K562 (cell line): ENCODE data around the gene GOPC. TPM values are rescaled to one million over a fixed set of nuclear protein-coding genes. Genes with fewer than 3 reads are reported as not detected.

Experiments
- ATAC-seq: fragments of 200-7000 bp; cut with Tn5 transposase; 3 replicates; pipeline ENCODE4 v1.9.1; 2020; ENCODE audit warnings: moderate library complexity
- BruUV-seq: library from RNA; stranded (reverse); fragments of 400-500 nt; replicated peaks from 2 replicates; lab custom pipeline; 2021; lab: Mats Ljungman, UMichigan
- CTCF ChIA-PET: fragments of 300-600 bp; formaldehyde crosslinking; extraction: SDS; loops from one replicate; lab custom pipeline; 2021; ENCODE audit warnings: low intra/inter-chr PET ratio; lab: Yijun Ruan, JAX
- POLR2A ChIA-PET: fragments of 300-600, 350-650 bp; sonication (Branson Sonifier 250); formaldehyde crosslinking; extraction: SDS; loops from one replicate; lab custom pipeline; 2021; ENCODE audit warnings: antibody characterized with exemption, inconsistent platforms; lab: Yijun Ruan, JAX
- DNase-seq, 4 experiments: peaks; one replicate each; pipeline versions ENCODE4 v3.0.0 to v3.0.0-alpha.2; 2011 to 2018; ENCODE audit warnings: low spot score in 3 of 4, mixed read lengths in 3 of 4; ENCODE audit errors: extremely low read depth in 1 of 4
- FAIRE-seq: peaks from 2 replicates; lab custom pipeline; 2011; peaks lifted over from hg19 to GRCh38; lab: Jason Lieb, UNC
- H2AFZ ChIP-seq: 2 replicates; pipeline ENCODE4 v1.6.0; 2011; ENCODE audit warnings: low read depth, low read length, control low read depth, inconsistent platforms
- H3K27ac ChIP-seq: fragments of 200-600 bp; 3 replicates; pipeline ENCODE4 v1.8.0; 2011; ENCODE audit warnings: low read depth, mild to moderate bottlenecking, control low read depth, inconsistent platforms, low read length, moderate library complexity, mixed read lengths; ENCODE audit errors: extremely low read depth
- H3K27me3 ChIP-seq, 2 experiments: fragments of 300-600 bp in 1 of 2; 2 replicates in 1 of 2; 3 replicates in 1 of 2; pipeline versions ENCODE4 v1.6.0 to v1.8.0; 2011; ENCODE audit warnings: inconsistent platforms in 2 of 2, low read length in 2 of 2, mild to moderate bottlenecking in 1 of 2, mixed read lengths in 1 of 2, moderate library complexity in 1 of 2; ENCODE audit not compliant: control insufficient read depth in 2 of 2, insufficient read depth in 2 of 2
- H3K36me3 ChIP-seq: fragments of 300-600 bp; 3 replicates; pipeline ENCODE4 v1.8.0; 2011; ENCODE audit warnings: mild to moderate bottlenecking, low read length, inconsistent platforms; ENCODE audit not compliant: control insufficient read depth, insufficient read depth
- H3K4me1 ChIP-seq, 2 experiments: fragments of 200-600 bp in 1 of 2; replicated peaks in 1 of 2; 2 replicates in 1 of 2; 3 replicates in 1 of 2; pipeline versions ENCODE4 v1.5.1 to v1.8.0; 2011; ENCODE audit warnings: inconsistent platforms in 2 of 2, low read length in 2 of 2, mild to moderate bottlenecking in 1 of 2, mixed read lengths in 1 of 2, moderate library complexity in 1 of 2; ENCODE audit not compliant: control insufficient read depth in 2 of 2, insufficient read depth in 2 of 2
- H3K4me2 ChIP-seq: 2 replicates; pipeline ENCODE4 v1.6.1; 2011; ENCODE audit warnings: low read length, control low read depth, inconsistent platforms, mixed read lengths; ENCODE audit not compliant: insufficient read depth
- H3K4me3 ChIP-seq: fragments of 200-600 bp; sonication (generic), shearing (Covaris generic); 2 replicates; pipeline ENCODE4 v1.5.1; 2016; ENCODE audit warnings: control low read depth, inconsistent platforms
- H3K79me2 ChIP-seq: fragments of 200-600 bp; 3 replicates; pipeline ENCODE4 v1.8.0; 2011; ENCODE audit warnings: low read length, inconsistent platforms; ENCODE audit not compliant: control insufficient read depth, insufficient read depth
- H3K9ac ChIP-seq, 2 experiments: 2 replicates each; pipeline versions ENCODE4 v1.6.0 to v1.6.1; 2011; ENCODE audit warnings: low read depth in 2 of 2, low read length in 2 of 2, control low read depth in 1 of 2, inconsistent platforms in 1 of 2, mild to moderate bottlenecking in 1 of 2, mixed read lengths in 1 of 2; ENCODE audit not compliant: insufficient read depth in 1 of 2
- H3K9me1 ChIP-seq: one replicate; pipeline ENCODE4 v1.6.0; 2011; ENCODE audit warnings: inconsistent platforms, mild to moderate bottlenecking, low read length, moderate library complexity; ENCODE audit not compliant: control insufficient read depth, insufficient read depth
- H3K9me3 ChIP-seq: replicated peaks from 2 replicates; pipeline ENCODE4 v1.5.1; 2011; ENCODE audit warnings: low read depth, low read length, inconsistent platforms; ENCODE audit not compliant: control insufficient read depth, insufficient read depth
- H4K20me1 ChIP-seq: replicated peaks from 2 replicates; pipeline ENCODE4 v1.6.1; 2011; ENCODE audit warnings: low read length, inconsistent platforms, mixed read lengths; ENCODE audit not compliant: control insufficient read depth, insufficient read depth
- DDX20 ChIP-seq: fragments of 450-650 bp; IDR thresholded peaks from 2 replicates; pipeline ENCODE4 v1.6.1; 2016; ENCODE audit warnings: missing genetic modification characterization, low read depth, mild to moderate bottlenecking, missing compliant biosample characterization, moderate library complexity
- HDAC8 ChIP-seq: fragments of 450-650 bp; IDR thresholded peaks from 2 replicates; pipeline ENCODE4 v1.6.1; 2016; ENCODE audit warnings: mild to moderate bottlenecking, missing genetic modification characterization, moderate library complexity, missing compliant biosample characterization
- MYC ChIP-seq, 2 experiments: fragments of 250-450 bp in 1 of 2; sonication (Bioruptor Pico) in 1 of 2; IDR thresholded peaks; 2 replicates each; pipeline versions ENCODE4 v1.5.1 to v1.6.1; 2012 to 2021; ENCODE audit warnings: low read depth in 2 of 2, borderline replicate concordance in 1 of 2, improper control_type of control experiment in 1 of 2, low read length in 1 of 2, mild to moderate bottlenecking in 1 of 2, moderate library complexity in 1 of 2
- NR2C1 ChIP-seq, 2 experiments: fragments of 450-650 bp; IDR thresholded peaks; 2 replicates each; pipeline ENCODE4 v1.6.1; 2017; ENCODE audit warnings: mild to moderate bottlenecking in 2 of 2, antibody characterized with exemption in 1 of 2, inconsistent platforms in 1 of 2, missing compliant biosample characterization in 1 of 2, missing genetic modification characterization in 1 of 2
- SMAD4 ChIP-seq: fragments of 250-450 bp; sonication (Bioruptor Pico); conservative IDR thresholded peaks from 2 replicates; pipeline ENCODE4 v1.8.0; 2021; ENCODE audit warnings: inconsistent platforms, mild to moderate bottlenecking, moderate library complexity
- TRIM28 ChIP-seq: fragments of 450-650 bp; IDR thresholded peaks from 2 replicates; pipeline ENCODE4 v1.6.1; 2017
- ZBTB9 ChIP-seq: fragments of 450-650 bp; formaldehyde crosslinking; IDR thresholded peaks from 2 replicates; pipeline ENCODE4 v1.4.0; 2020; ENCODE audit warnings: mild to moderate bottlenecking, moderate library complexity
- ZNF174 ChIP-seq: fragments of 250-450 bp; sonication (Bioruptor Pico); IDR thresholded peaks from 2 replicates; pipeline ENCODE4 v1.4.0; 2020; ENCODE audit warnings: mild to moderate bottlenecking
- ZNF318 ChIP-seq, 2 experiments: fragments of 450-650 bp; IDR thresholded peaks; 2 replicates each; pipeline ENCODE4 v1.6.1; 2016; ENCODE audit warnings: mild to moderate bottlenecking in 2 of 2, borderline replicate concordance in 1 of 2, low read depth in 1 of 2, moderate library complexity in 1 of 2
- in situ Hi-C: fragments of 300-500 bp; cut with MboI; formaldehyde crosslinking; loops from 4 replicates; pipeline ENCODE4 v1.15.0; 2018; ENCODE audit warnings: inconsistent platforms, mixed read lengths
- intact Hi-C: fragments of 100-400 bp; cut with micrococcal nuclease; formaldehyde crosslinking; loops from 2 replicates; pipeline ENCODE4 v1.14.2; 2022
- polyA plus RNA-seq, 8 experiments: library from polyadenylated mRNA; depleted of rRNA in 4 of 8; stranded (reverse) in 5 of 8; unstranded in 3 of 8; fragments of >200 nt; fragmentation: Nextera tagmentation in 2 of 8; fragmentation: Illumina TruSeq in 1 of 8; extraction: Ambion mirVana in 2 of 8; extraction: Trizol in 1 of 8; gene quantifications; 2 replicates each; pipeline versions ENCODE4 v1.2.1 to v1.2.3, GENCODE V29; 2011 to 2014; ENCODE audit warnings: inconsistent platforms in 1 of 8, missing spikeins in 1 of 8
- total RNA-seq, 7 experiments: library from RNA; depleted of rRNA in 6 of 7; stranded (reverse); fragments of >200 nt in 6 of 7; fragmentation: Illumina TruSeq in 2 of 7; extraction: Trizol in 2 of 7; gene quantifications; 2 replicates each; pipeline versions ENCODE4 v1.2.1 to v1.2.3, GENCODE V29; 2011 to 2021; ENCODE audit warnings: low replicate concordance in 1 of 7

The GOPC gene
- total and polyA plus RNA-seq, 9 of the 15 experiments (the other 6 are each of a cell fraction or from before 2014, with no cell fraction given), result 10.0 to 32.2 (median 25.6) TPM

- POLR2A ChIA-PET, result no interaction called here
- Histone ChIP-seq H3K9me1 (no peaks in the 10 kb centered on the region), H3K4me3 (no peak overlapping the region), H3K79me2 (peaks cover 70% of the 10 kb centered on the region), H3K4me1 (no peaks in the 10 kb centered on the region; a peak in 1 of 5 replicates), H3K9ac (no peak overlapping the region), H3K27me3 (no peaks in the 10 kb centered on the region), H3K36me3 (peaks cover 46% of the 10 kb centered on the region), H3K9me3 (no peaks in the 10 kb centered on the region), H3K27ac (no peak overlapping the region), H3K4me2 (no peak overlapping the region), H2AFZ (no peak overlapping the region), H4K20me1 (no peaks in the 10 kb centered on the region)
- in situ Hi-C loops, result no loop called here
- DNase-seq (no peak), ATAC-seq (no peak), FAIRE-seq (no peak)
- CTCF ChIA-PET, result interaction anchor here (0.6 kb wide), 1 partner anchor 940 kb away, joined by 4 read pairs; no protein-coding TSS in a partner anchor
- no TSS peak for BruUV-seq
- TF ChIP-seq HDAC8 (tag) (no peak), MYC (IDR thresholded peaks at IDR 0.05; ENCODE audit: low read depth, low read length) (no peak), MYC (CRISPR knock-in tag; IDR thresholded peaks at IDR 0.05; ENCODE audit: borderline replicate concordance, low read depth) (no peak), ZNF174 (CRISPR knock-in tag) (no peak), TRIM28 (no peak), SMAD4 (no peak), NR2C1 (IDR thresholded peaks at IDR 0.05) (no peak), NR2C1 (tag; IDR thresholded peaks at IDR 0.05) (no peak), ZNF318 (IDR thresholded peaks at IDR 0.05; ENCODE audit: borderline replicate concordance in 1 of 2, low read depth in 1 of 2) (no peak), ZBTB9 (CRISPR knock-in tag) (no peak), DDX20 (tag) (no peak)
- intact Hi-C loops, result no loop called here
These were observed 16.7 kb downstream of the GOPC start for GRCh38 chr6:117585647-117586046.
